H1 (cell line): ENCODE results near the gene TMPRSS9. TPM values are rescaled to one million over a fixed set of nuclear protein-coding genes. Genes with fewer than 3 reads are reported as not detected.

ENCODE experiments used
- CTCF ChIA-PET: fragments of 300-600 bp; sonication (Branson Sonifier 250); formaldehyde crosslinking; loops from one replicate; lab custom pipeline; 2021; ENCODE audit not compliant: partially characterized antibody; lab: Charles Lee
- POLR2A ChIA-PET: fragments of 300-600 bp; sonication (Branson Sonifier 250); formaldehyde crosslinking; loops from one replicate; lab custom pipeline; 2021; ENCODE audit warnings: inconsistent platforms; ENCODE audit not compliant: partially characterized antibody; lab: Charles Lee
- DNase-seq, 2 experiments: peaks; one replicate each; pipeline versions ENCODE4 v3.0.0 to v3.0.0-alpha.2; 2010 to 2022; ENCODE audit warnings: low spot score in 2 of 2, low read depth in 1 of 2, mixed read lengths in 1 of 2
- FAIRE-seq: peaks from 2 replicates; lab custom pipeline; 2011; peaks lifted over from hg19 to GRCh38; lab: Jason Lieb, UNC
- H2AFZ ChIP-seq: 2 replicates; pipeline ENCODE4 v1.8.1; 2012; ENCODE audit warnings: low read length, inconsistent platforms
- H2AK5ac ChIP-seq: 2 replicates; pipeline ENCODE4 v1.6.1; 2013; ENCODE audit warnings: low read depth, low read length
- H2BK120ac ChIP-seq: replicated peaks from 2 replicates; pipeline ENCODE3; 2013; ENCODE audit warnings: low read depth, low read length, inconsistent platforms
- H2BK12ac ChIP-seq: 2 replicates; pipeline ENCODE4 v1.6.1; 2013; ENCODE audit warnings: low read depth, low read length
- H2BK15ac ChIP-seq: 2 replicates; pipeline ENCODE4 v1.6.1; 2013; ENCODE audit warnings: low read length
- H2BK20ac ChIP-seq: 2 replicates; pipeline ENCODE4 v1.6.1; 2013; ENCODE audit warnings: low read length
- H2BK5ac ChIP-seq: 2 replicates; pipeline ENCODE4 v1.6.1; 2013; ENCODE audit warnings: low read depth, low read length
- H3K14ac ChIP-seq: 2 replicates; pipeline ENCODE4 v1.6.1; 2013; ENCODE audit warnings: inconsistent platforms; ENCODE audit not compliant: insufficient read length
- H3K18ac ChIP-seq: 2 replicates; pipeline ENCODE4 v1.6.1; 2013; ENCODE audit warnings: low read length; ENCODE audit errors: extremely low read depth
- H3K23ac ChIP-seq: 2 replicates; pipeline ENCODE4 v1.6.1; 2013; ENCODE audit warnings: inconsistent platforms; ENCODE audit not compliant: insufficient read length
- H3K23me2 ChIP-seq: 2 replicates; pipeline ENCODE4 v1.6.1; 2013; ENCODE audit warnings: low read depth, low read length
- H3K27ac ChIP-seq: 2 replicates; pipeline ENCODE4 v1.6.1; 2011; ENCODE audit warnings: low read depth, low read length, inconsistent platforms
- H3K27me3 ChIP-seq, 4 experiments: replicated peaks in 1 of 4; 1 replicate in 1 of 4; 2 replicates in 3 of 4; pipeline versions ENCODE4 v1.6.1 to v1.8.1; 2011 to 2013; ENCODE audit warnings: low read length in 3 of 4, mild to moderate bottlenecking in 3 of 4, inconsistent platforms in 2 of 4, mixed read lengths in 2 of 4, moderate library complexity in 1 of 4; ENCODE audit not compliant: control insufficient read depth in 3 of 4, insufficient read depth in 3 of 4; ENCODE audit errors: extremely low read depth in 1 of 4
- H3K36me3 ChIP-seq, 4 experiments: 2 replicates each; pipeline versions ENCODE4 v1.6.1 to v1.8.1; 2011 to 2013; ENCODE audit warnings: mild to moderate bottlenecking in 4 of 4, low read length in 3 of 4, moderate library complexity in 2 of 4, control low read depth in 1 of 4, inconsistent platforms in 1 of 4; ENCODE audit not compliant: insufficient read depth in 4 of 4, control insufficient read depth in 2 of 4
- H3K4ac ChIP-seq: replicated peaks from 2 replicates; pipeline ENCODE3; 2013; ENCODE audit warnings: low read length, low read depth, mixed read lengths, inconsistent platforms; ENCODE audit not compliant: insufficient read length
- H3K4me1 ChIP-seq, 4 experiments: replicated peaks in 1 of 4; 1 replicate in 1 of 4; 2 replicates in 3 of 4; pipeline versions ENCODE4 v1.6.1 to v1.8.1; 2011 to 2013; ENCODE audit warnings: low read length in 3 of 4, inconsistent platforms in 2 of 4, mixed read lengths in 1 of 4; ENCODE audit not compliant: insufficient read depth in 4 of 4, control insufficient read depth in 3 of 4
- H3K4me2 ChIP-seq, 2 experiments: 2 replicates each; pipeline versions ENCODE4 v1.6.1 to v1.8.1; 2011 to 2013; ENCODE audit warnings: low read depth in 2 of 2, low read length in 2 of 2, control low read depth in 1 of 2, inconsistent platforms in 1 of 2, mild to moderate bottlenecking in 1 of 2; ENCODE audit not compliant: insufficient read depth in 1 of 2
- H3K4me3 ChIP-seq, 4 experiments: fragments of 200-600, 300-600 bp in 1 of 4; sonication (generic), shearing (Covaris generic), sonication (Bioruptor Twin) in 1 of 4; 2 replicates each; pipeline versions ENCODE4 v1.5.1 to v1.8.1; 2011 to 2016; ENCODE audit warnings: low read length in 4 of 4, low read depth in 3 of 4, control low read depth in 2 of 4, inconsistent platforms in 2 of 4, mild to moderate bottlenecking in 2 of 4, mixed read lengths in 1 of 4, moderate library complexity in 1 of 4; ENCODE audit not compliant: insufficient read depth in 2 of 4; ENCODE audit errors: extremely low read depth in 1 of 4
- H3K56ac ChIP-seq: replicated peaks from 2 replicates; pipeline ENCODE3; 2013; ENCODE audit warnings: low read depth, mild to moderate bottlenecking, mixed read lengths, low read length, inconsistent platforms; ENCODE audit not compliant: insufficient read length
- H3K79me1 ChIP-seq: 2 replicates; pipeline ENCODE4 v1.6.1; 2013; ENCODE audit warnings: low read depth, low read length, control low read depth
- H3K79me2 ChIP-seq, 2 experiments: 2 replicates each; pipeline versions ENCODE4 v1.6.1 to v1.8.1; 2012 to 2013; ENCODE audit warnings: low read length in 2 of 2, mild to moderate bottlenecking in 2 of 2, inconsistent platforms in 1 of 2; ENCODE audit not compliant: insufficient read depth in 2 of 2, control insufficient read depth in 1 of 2
- H3K9ac ChIP-seq, 4 experiments: replicated peaks in 1 of 4; 1 replicate in 1 of 4; 2 replicates in 3 of 4; pipeline versions ENCODE4 v1.6.1 to v1.8.1; 2011 to 2013; ENCODE audit warnings: low read depth in 3 of 4, low read length in 3 of 4, control low read depth in 2 of 4, mild to moderate bottlenecking in 2 of 4, moderate library complexity in 2 of 4, inconsistent platforms in 1 of 4; ENCODE audit errors: extremely low read depth in 1 of 4
- H3K9me3 ChIP-seq, 2 experiments: 2 replicates each; pipeline versions ENCODE4 v1.6.1 to v1.8.1; 2012 to 2013; ENCODE audit warnings: mild to moderate bottlenecking in 2 of 2, moderate library complexity in 2 of 2, control low read depth in 1 of 2, inconsistent platforms in 1 of 2, low read depth in 1 of 2, low read length in 1 of 2, mixed read lengths in 1 of 2; ENCODE audit not compliant: insufficient read depth in 2 of 2
- H4K20me1 ChIP-seq, 2 experiments: replicated peaks in 1 of 2; 2 replicates each; pipeline versions ENCODE3 to v1.8.1; 2011 to 2013; ENCODE audit warnings: inconsistent platforms in 2 of 2, low read length in 2 of 2, mild to moderate bottlenecking in 1 of 2; ENCODE audit not compliant: insufficient read depth in 2 of 2, control insufficient read depth in 1 of 2
- H4K5ac ChIP-seq: 2 replicates; pipeline ENCODE4 v1.6.1; 2013; ENCODE audit warnings: low read length, low read depth, mixed read lengths, inconsistent platforms; ENCODE audit not compliant: insufficient read length
- H4K8ac ChIP-seq: 2 replicates; pipeline ENCODE4 v1.8.0; 2013; ENCODE audit warnings: mild to moderate bottlenecking, moderate library complexity, low read length, inconsistent platforms; ENCODE audit not compliant: insufficient read depth; ENCODE audit errors: extremely low read depth
- H4K91ac ChIP-seq: replicated peaks from 2 replicates; pipeline ENCODE3; 2013; ENCODE audit warnings: low read length, mixed read lengths, inconsistent platforms; ENCODE audit not compliant: insufficient read length
- ASH2L ChIP-seq: fragments of 200-600, 300-600 bp; sonication (generic); IDR thresholded peaks from one replicate; pipeline ENCODE4 v1.7.1; 2017; ENCODE audit warnings: low read length
- ATF3 ChIP-seq: IDR thresholded peaks from 2 replicates; pipeline ENCODE4 v1.6.1; 2011; ENCODE audit warnings: low read depth, mild to moderate bottlenecking, low read length; ENCODE audit not compliant: insufficient read depth
- BACH1 ChIP-seq: IDR thresholded peaks from 2 replicates; pipeline ENCODE4 v1.6.1; 2012; ENCODE audit warnings: low read length, improper control_type of control experiment
- BCL11A ChIP-seq, 2 experiments: IDR thresholded peaks; one replicate each; pipeline ENCODE4 v1.6.1; 2011; ENCODE audit warnings: low read depth in 2 of 2, low read length in 2 of 2, mild to moderate bottlenecking in 2 of 2
- EZH2 ChIP-seq: fragments of 200-600 bp; sonication (generic); IDR thresholded peaks from 2 replicates; pipeline ENCODE4 v1.7.1; 2012; ENCODE audit warnings: low read depth, mild to moderate bottlenecking, moderate library complexity, low read length, inconsistent platforms; ENCODE audit not compliant: severe bottlenecking
- GTF2F1 ChIP-seq: IDR thresholded peaks from 2 replicates; pipeline ENCODE4 v1.6.1; 2012; ENCODE audit warnings: low read depth, low read length, improper control_type of control experiment, borderline replicate concordance
- MAX ChIP-seq: IDR thresholded peaks from 2 replicates; pipeline ENCODE4 v1.6.1; 2012; ENCODE audit warnings: inconsistent platforms
- NRF1 ChIP-seq: IDR thresholded peaks from 2 replicates; pipeline ENCODE4 v1.6.1; 2011; ENCODE audit warnings: mild to moderate bottlenecking, low read depth, low read length, improper control_type of control experiment
- RFX5 ChIP-seq: IDR thresholded peaks from 2 replicates; pipeline ENCODE4 v1.6.1; 2011; ENCODE audit warnings: low read depth, low read length, improper control_type of control experiment, borderline replicate concordance
- TBP ChIP-seq: IDR thresholded peaks from 2 replicates; pipeline ENCODE4 v1.6.1; 2011; ENCODE audit warnings: low read depth, low read length, improper control_type of control experiment
- TCF12 ChIP-seq: IDR thresholded peaks from 2 replicates; pipeline ENCODE4 v1.6.1; 2011; ENCODE audit warnings: low read depth, mild to moderate bottlenecking, low read length
- TEAD4 ChIP-seq: IDR thresholded peaks from 2 replicates; pipeline ENCODE4 v1.6.1; 2012; ENCODE audit warnings: low read depth, low read length, inconsistent platforms, mixed read lengths
- ZNF274 ChIP-seq: IDR thresholded peaks from 2 replicates; pipeline ENCODE4 v1.7.0; 2012; ENCODE audit warnings: low read length, borderline replicate concordance; ENCODE audit errors: extremely low read depth
- WGBS, 2 experiments: shearing (Covaris generic) in 1 of 2; methylation state at CpG; one replicate each; pipeline versions ENCODE4 v1.1.6 to v1.1.7; 2013 to 2015; ENCODE audit warnings: low lambda C conversion rate in 2 of 2, mixed read lengths in 2 of 2, inconsistent platforms in 1 of 2, low coverage in 1 of 2, missing lambda C conversion rate in 1 of 2; ENCODE audit not compliant: insufficient replicate concordance in 2 of 2, insufficient coverage in 1 of 2, insufficient read length in 1 of 2; ENCODE audit errors: extremely low coverage in 1 of 2, missing lambda C conversion rate in 1 of 2; 5-methylcytosine and 5-hydroxymethylcytosine counted together
- polyA plus RNA-seq, 7 experiments: library from polyadenylated mRNA; depleted of rRNA in 3 of 7; stranded (reverse) in 5 of 7; unstranded in 2 of 7; fragments of >200 nt in 5 of 7; fragments of 200-250 nt in 2 of 7; gene quantifications; 1 replicate in 5 of 7; 2 replicates in 1 of 7; 4 replicates in 1 of 7; pipeline versions ENCODE4 v1.2.1 to v1.2.3, GENCODE V29; 2011 to 2013; ENCODE audit warnings: missing spikeins in 2 of 7, mixed read lengths in 2 of 7
- total RNA-seq: library from RNA; stranded (reverse); fragmentation: NEBNext Ultra II Directional; extraction: Animal tissue kit (Norgen Biotek cat#: 25700); gene quantifications from 2 replicates; pipeline ENCODE4 v1.2.1, GENCODE V29; 2021

Gene TMPRSS9
- total and polyA plus RNA-seq, 2 of the 8 experiments (the other 6 are each of a cell fraction or from before 2014, with no cell fraction given), result 0.15 to 0.19 TPM

GRCh38 chr19:2394054-2394441 is 34.0 kb downstream of the TMPRSS9 start:
- Histone ChIP-seq H3K4me3 (no peak overlapping the region), H3K56ac (no peak overlapping the region), H3K36me3 (no peaks in the 10 kb centered on the region), H4K91ac (no peak overlapping the region), H2BK120ac (no peak overlapping the region), H3K14ac (no peak overlapping the region), H3K27me3 (no peaks in the 10 kb centered on the region), H3K27ac (no peak overlapping the region), H3K4ac (no peak overlapping the region), H2BK20ac (no peak overlapping the region), H3K79me1 (no peaks in the 10 kb centered on the region), H4K8ac (no peak overlapping the region), H3K9ac (no peak overlapping the region; a peak in 1 of 7 replicates), H2AFZ (no peak overlapping the region), H3K4me1 (no peaks in the 10 kb centered on the region), H3K23ac (no peak overlapping the region), H2BK15ac (no peak overlapping the region), H3K79me2 (no peaks in the 10 kb centered on the region), H3K9me3 (no peaks in the 10 kb centered on the region), H4K5ac (no peak overlapping the region), H2BK5ac (no peak overlapping the region), H3K18ac (no peak overlapping the region), H2BK12ac (no peak overlapping the region), H2AK5ac (no peak overlapping the region), H3K4me2 (no peak overlapping the region), H4K20me1 (no peaks in the 10 kb centered on the region), H3K23me2 (no peaks in the 10 kb centered on the region)
- ChIA-PET CTCF (interaction anchor here (0.8 to 3.6 kb wide), 12 partner anchors 22 to 268 kb away, joined by 3 to 29 read pairs (median 4); no protein-coding TSS in a partner anchor), POLR2A (interaction anchor here (0.6 to 1.5 kb wide), 3 partner anchors 25 to 82 kb away, joined by 3 to 6 read pairs (median 3); no protein-coding TSS in a partner anchor)
- DNase-seq (no peak), FAIRE-seq (no peak)
- 78% methylated on average over 8 of the region's 8 CpGs; no CpG with 5 or more reads in 1 of the 2 experiments for WGBS, 2 experiments
- TF ChIP-seq BACH1 (no peak), GTF2F1 (no peak), ASH2L (no peak), EZH2 (no peak), MAX (no peak), BCL11A (IDR thresholded peaks at IDR 0.05; ENCODE audit: low read depth in 2 of 2, low read length in 2 of 2) (no peak), ZNF274 (no peak), TBP (no peak), TEAD4 (no peak), NRF1 (no peak), RFX5 (no peak), ATF3 (no peak), TCF12 (no peak)
